Upper lobe of left lung (tissue), 6 donors: ENCODE data around the gene SACM1L. TPM values are rescaled to one million over a fixed set of nuclear protein-coding genes. Genes with fewer than 3 reads are reported as not detected.

ENCODE experiments used
- ATAC-seq, 2 donors: fragments of 200-7000 bp; cut with Tn5 transposase; one replicate each; pipeline ENCODE4 v1.9.1; 2022; ENCODE audit warnings: mild to moderate bottlenecking in 2 of 2, moderate library complexity in 2 of 2; ENCODE audit not compliant: low FRiP score in 2 of 2
- DNase-seq, 2 donors: peaks; one replicate each; pipeline ENCODE4 v3.0.0-alpha.2; 2019 to 2020
- H3K27ac ChIP-seq, 4 donors: fragments of 200-600 bp; sonication (generic); one replicate each; pipeline ENCODE4 v1.5.1; 2016 to 2019
- H3K27me3 ChIP-seq, 4 donors: fragments of 200-600 bp; sonication (generic); one replicate each; pipeline ENCODE4 v1.5.1; 2017 to 2019
- H3K36me3 ChIP-seq, 4 donors: fragments of 200-600 bp; sonication (generic); one replicate each; pipeline ENCODE4 v1.5.1; 2016 to 2019
- H3K4me1 ChIP-seq, 4 donors: fragments of 200-600 bp; sonication (generic); one replicate each; pipeline ENCODE4 v1.5.1; 2018 to 2019
- H3K4me3 ChIP-seq, 4 donors: fragments of 200-600 bp; sonication (generic); one replicate each; pipeline ENCODE4 v1.5.1; 2017 to 2019; ENCODE audit warnings: mild to moderate bottlenecking in 2 of 4, moderate library complexity in 1 of 4
- H3K9me3 ChIP-seq, 4 donors: fragments of 200-600 bp; sonication (generic); one replicate each; pipeline ENCODE4 v1.5.1; 2018 to 2019
- EP300 ChIP-seq, 4 donors: sonication (generic); formaldehyde crosslinking; IDR thresholded peaks; one replicate each; pipeline ENCODE4 v1.5.1; 2017; ENCODE audit warnings: antibody characterized with exemption in 4 of 4, control low read depth in 2 of 4
- POLR2A ChIP-seq, 4 donors: fragments of 450-650 bp; IDR thresholded peaks; one replicate each; pipeline ENCODE4 v1.5.1; 2016 to 2017; ENCODE audit warnings: antibody characterized with exemption in 4 of 4, mild to moderate bottlenecking in 2 of 4
- POLR2AphosphoS5 ChIP-seq, 2 donors: sonication (generic); formaldehyde crosslinking; IDR thresholded peaks; one replicate each; pipeline ENCODE4 v1.5.1; 2017; ENCODE audit warnings: antibody characterized with exemption in 2 of 2
- WGBS, 2 donors: methylation state at CpG; one replicate each; pipeline ENCODE4 v1.1.5; 2017 to 2018; 5-methylcytosine and 5-hydroxymethylcytosine counted together
- total RNA-seq, 6 donors: library from RNA; depleted of rRNA in 4 of 6; stranded (reverse); fragments of >200 nt in 4 of 6; gene quantifications; one replicate each; pipeline versions ENCODE4 v1.1.0 to v1.2.1, GENCODE V29; 2016 to 2021
- TF ChIP-seq, protein P1 (sequence below), 6 experiments: fragments of 450-650 bp in 4 of 6; fragments of 200-600 bp in 2 of 6; sonication (generic) in 2 of 6; IDR thresholded peaks; one replicate each; pipeline ENCODE4 v1.5.1; 2016 to 2019; ENCODE audit warnings: antibody characterized with exemption in 6 of 6
- donor health status: DM: no; HTN: no; CAD: no; lungs with moderate emphysema.
- donor health status: DM: no; HTN: yes; CAD: no; lungs with severe emphysema.

Gene SACM1L
- total RNA-seq, 6 donors from 2014 or later: 29.9 to 102 (median 63.9) TPM

DNA sequence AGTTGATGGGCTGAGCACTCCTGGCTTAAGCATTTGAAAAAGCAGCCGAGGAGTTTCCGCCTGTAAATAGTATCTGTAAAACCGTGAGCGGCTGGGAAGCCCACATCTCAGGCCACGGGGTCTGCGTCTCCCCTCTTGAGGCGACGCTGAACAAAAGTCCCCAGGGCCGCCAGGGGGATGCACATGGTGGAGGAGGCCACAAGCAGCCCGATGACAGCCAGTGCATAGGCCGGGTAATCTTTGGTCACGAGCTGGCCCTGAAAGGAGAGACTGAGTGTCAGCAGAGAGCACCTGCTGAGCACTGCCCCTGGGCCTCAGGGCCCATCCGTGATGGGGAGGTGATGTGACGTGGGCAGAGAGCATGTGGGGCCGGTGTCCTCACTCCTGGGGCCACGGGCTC is 69.7 kb downstream of the SACM1L start:
- ATAC-seq (no peak), DNase-seq (no peak)
- H3K4me1 ChIP-seq: peaks cover 0 to 7% (median 0%) of the 10 kb centered on the region in 4 donors
- H3K9me3 ChIP-seq: no peaks in the 10 kb centered on the region
- no peaks in the 10 kb centered on the region for H3K27me3 ChIP-seq
- TF ChIP-seq EP300 (IDR thresholded peaks at IDR 0.05) (no peak), POLR2AphosphoS5 (IDR thresholded peaks at IDR 0.05) (no peak), POLR2A (IDR thresholded peaks at IDR 0.05) (no peak)
- TF ChIP-seq, protein P1, sequence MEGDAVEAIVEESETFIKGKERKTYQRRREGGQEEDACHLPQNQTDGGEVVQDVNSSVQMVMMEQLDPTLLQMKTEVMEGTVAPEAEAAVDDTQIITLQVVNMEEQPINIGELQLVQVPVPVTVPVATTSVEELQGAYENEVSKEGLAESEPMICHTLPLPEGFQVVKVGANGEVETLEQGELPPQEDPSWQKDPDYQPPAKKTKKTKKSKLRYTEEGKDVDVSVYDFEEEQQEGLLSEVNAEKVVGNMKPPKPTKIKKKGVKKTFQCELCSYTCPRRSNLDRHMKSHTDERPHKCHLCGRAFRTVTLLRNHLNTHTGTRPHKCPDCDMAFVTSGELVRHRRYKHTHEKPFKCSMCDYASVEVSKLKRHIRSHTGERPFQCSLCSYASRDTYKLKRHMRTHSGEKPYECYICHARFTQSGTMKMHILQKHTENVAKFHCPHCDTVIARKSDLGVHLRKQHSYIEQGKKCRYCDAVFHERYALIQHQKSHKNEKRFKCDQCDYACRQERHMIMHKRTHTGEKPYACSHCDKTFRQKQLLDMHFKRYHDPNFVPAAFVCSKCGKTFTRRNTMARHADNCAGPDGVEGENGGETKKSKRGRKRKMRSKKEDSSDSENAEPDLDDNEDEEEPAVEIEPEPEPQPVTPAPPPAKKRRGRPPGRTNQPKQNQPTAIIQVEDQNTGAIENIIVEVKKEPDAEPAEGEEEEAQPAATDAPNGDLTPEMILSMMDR (IDR thresholded peaks at IDR 0.05): no peak
- H3K4me3 ChIP-seq: no peak overlapping the region
- no peak overlapping the region for H3K27ac ChIP-seq
- 82 to 88% methylated on average over 10 to 16 of the region's 16 CpGs for WGBS, 2 donors
- no peaks in the 10 kb centered on the region for H3K36me3 ChIP-seq

DNA sequence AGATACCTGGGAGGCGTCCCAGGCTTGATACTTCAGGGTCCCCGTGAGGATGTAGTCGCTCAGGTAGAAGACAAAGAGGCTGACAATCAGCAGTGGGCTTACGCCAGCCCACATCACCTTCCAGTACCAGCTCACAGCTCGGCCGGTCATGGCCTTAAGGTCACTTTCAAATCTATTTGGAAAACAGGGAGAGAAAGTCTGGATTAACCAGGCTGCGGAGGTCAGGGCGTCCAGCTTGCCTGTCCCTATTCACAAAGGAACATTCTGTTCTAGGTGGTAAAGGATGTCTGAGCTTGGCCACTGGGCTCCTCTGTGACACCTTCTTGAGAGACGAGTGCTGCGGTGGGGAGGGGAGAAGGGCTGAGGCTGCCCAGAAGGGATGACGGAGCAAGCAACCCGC is 70.7 kb downstream of the SACM1L start:
- no peak overlapping the region for H3K4me3 ChIP-seq

DNA sequence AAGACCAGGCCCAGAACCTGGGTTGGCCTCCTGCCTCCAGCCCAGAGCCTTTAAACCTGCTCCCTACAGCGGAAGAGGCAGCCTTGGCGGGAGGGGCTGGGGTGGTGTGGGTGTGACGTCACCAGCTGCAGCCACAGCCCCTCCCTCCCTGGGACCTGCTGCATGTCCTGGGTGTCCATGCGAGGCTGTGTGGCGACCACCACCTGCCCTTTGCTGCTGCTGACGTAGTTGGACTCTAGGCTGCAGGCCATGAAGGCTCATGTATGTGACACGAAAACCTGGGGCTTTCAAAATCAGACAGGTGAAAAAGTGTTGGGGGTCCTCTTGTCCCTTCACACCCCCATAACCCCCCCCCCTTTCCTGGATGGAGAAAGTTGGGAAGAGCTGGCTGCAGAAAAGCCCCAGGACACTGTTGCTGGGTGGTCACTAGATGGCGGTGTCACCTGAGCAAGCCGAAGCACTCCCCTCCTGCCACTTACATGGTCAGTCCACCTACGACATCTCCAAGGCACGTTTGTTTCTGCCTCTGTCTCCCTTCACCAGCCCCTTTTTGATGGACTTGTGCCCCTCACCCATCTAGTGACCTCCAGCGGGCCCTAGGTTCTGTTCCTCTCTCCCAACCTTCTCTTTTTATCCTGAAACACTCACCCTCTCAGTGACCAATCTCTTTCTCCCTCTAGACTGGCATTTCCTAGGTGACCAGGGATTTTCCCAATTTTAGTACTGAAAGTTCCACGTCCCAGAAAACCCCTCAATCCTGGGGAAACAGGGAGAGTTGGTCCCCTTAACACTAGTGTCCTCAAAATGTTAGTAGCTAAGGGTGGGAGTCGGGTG is 71.9 kb downstream of the SACM1L start:
- TF ChIP-seq POLR2AphosphoS5 (IDR thresholded peaks at IDR 0.05) (no peak), POLR2A (IDR thresholded peaks at IDR 0.05) (peak in 1 of 4 donors; percentile 10), EP300 (IDR thresholded peaks at IDR 0.05) (no peak)
- TF ChIP-seq, protein P1 (IDR thresholded peaks at IDR 0.05): peak; percentile 54 to 79 (median 68)
- Histone ChIP-seq H3K27ac (no peak overlapping the region), H3K9me3 (no peaks in the 10 kb centered on the region)

More for the DNA sequence above, 70.7 kb downstream of the SACM1L start:
- no peaks in the 10 kb centered on the region for H3K9me3 ChIP-seq
- H3K36me3 ChIP-seq: no peaks in the 10 kb centered on the region
- ATAC-seq (no peak), DNase-seq (no peak)
- H3K27ac ChIP-seq: no peak overlapping the region
- 90 to 92% methylated on average over 12 of the region's 12 CpGs for WGBS, 2 donors
- H3K27me3 ChIP-seq: no peaks in the 10 kb centered on the region
- TF ChIP-seq POLR2AphosphoS5 (IDR thresholded peaks at IDR 0.05) (no peak), EP300 (IDR thresholded peaks at IDR 0.05) (no peak), POLR2A (IDR thresholded peaks at IDR 0.05) (no peak)
- TF ChIP-seq, protein P1 (IDR thresholded peaks at IDR 0.05): no peak
- H3K4me1 ChIP-seq: peaks cover 0 to 7% (median 0%) of the 10 kb centered on the region in 4 donors

GRCh38 chr3:45761831-45762230 is 72.6 kb downstream of the SACM1L start:
- no peak for TF ChIP-seq EP300 (IDR thresholded peaks at IDR 0.05)
- TF ChIP-seq, protein P1 (IDR thresholded peaks at IDR 0.05): no peak
- no peak for TF ChIP-seq POLR2A (IDR thresholded peaks at IDR 0.05)
- no peak for TF ChIP-seq POLR2AphosphoS5 (IDR thresholded peaks at IDR 0.05)
- Histone ChIP-seq H3K9me3 (no peaks in the 10 kb centered on the region), H3K36me3 (no peaks in the 10 kb centered on the region), H3K27ac (no peak overlapping the region), H3K4me1 (peaks cover 0 to 7% (median 0%) of the 10 kb centered on the region in 4 donors), H3K27me3 (no peaks in the 10 kb centered on the region), H3K4me3 (no peak overlapping the region)
- WGBS, 2 donors: 90 to 91% methylated on average over 3 to 10 of the region's 10 CpGs
- ATAC-seq (no peak), DNase-seq (no peak)

More for the DNA sequence above, 71.9 kb downstream of the SACM1L start:
- DNase-seq (peak in 1 of 2 donors; percentile 62), ATAC-seq (peak; percentile 77 to 79)
- Histone ChIP-seq H3K4me1 (peaks cover 0 to 7% (median 0%) of the 10 kb centered on the region in 4 donors), H3K27me3 (no peaks in the 10 kb centered on the region), H3K4me3 (no peak overlapping the region), H3K36me3 (no peaks in the 10 kb centered on the region)
- whole genome bisulfite sequencing, 2 donors: 42 to 46% methylated on average over 8 to 14 of the region's 14 CpGs
